Prostate gland (tissue), 2 donors: ENCODE measurements around the gene CCDC91. TPM values are rescaled to one million over a fixed set of nuclear protein-coding genes. Genes with fewer than 3 reads are reported as not detected.
"Not testable (repeated sequence)": the region's sequence is repeated elsewhere in the genome, so short reads cannot be mapped to it uniquely, and the experiment has no call there.

Experiments used
- DNase-seq: peaks from one replicate; pipeline ENCODE4 v3.0.0-alpha.2; 2019; ENCODE audit warnings: low spot score
- H3K27ac ChIP-seq, 2 donors: fragments of 200-600 bp; sonication (generic); 2 replicates each; pipeline ENCODE4 v1.5.1; 2017 to 2019
- H3K27me3 ChIP-seq: fragments of 200-600 bp; sonication (generic); replicated peaks from 2 replicates; pipeline ENCODE4 v1.5.1; 2019; ENCODE audit not compliant: insufficient read depth
- H3K36me3 ChIP-seq, 2 donors: fragments of 200-600 bp; sonication (generic); 1 replicate in 1 of 2; 2 replicates in 1 of 2; pipeline versions ENCODE4 v1.5.1 to v1.8.1; 2017 to 2019
- H3K4me1 ChIP-seq: fragments of 200-600 bp; sonication (generic); replicated peaks from 2 replicates; pipeline ENCODE4 v1.5.1; 2019
- H3K4me3 ChIP-seq, 2 donors: fragments of 200-600 bp; sonication (generic); 2 replicates each; pipeline ENCODE4 v1.5.1; 2017 to 2019
- H3K9me3 ChIP-seq: fragments of 200-600 bp; sonication (generic); 2 replicates; pipeline ENCODE4 v1.5.1; 2017
- CTCF ChIP-seq, 4 experiments: fragments of 200-600 bp in 2 of 4; fragments of 450-650 bp in 2 of 4; sonication (generic) in 2 of 4; IDR thresholded peaks; 1 replicate in 3 of 4; 2 replicates in 1 of 4; pipeline ENCODE4 v1.5.1; 2016 to 2019; ENCODE audit warnings: antibody characterized with exemption in 4 of 4, mild to moderate bottlenecking in 2 of 4, moderate library complexity in 2 of 4
- POLR2A ChIP-seq: fragments of 450-650 bp; IDR thresholded peaks from one replicate; pipeline ENCODE4 v1.6.1; 2016; ENCODE audit warnings: antibody characterized with exemption, mild to moderate bottlenecking
- POLR2AphosphoS5 ChIP-seq: sonication (generic); formaldehyde crosslinking; IDR thresholded peaks from one replicate; pipeline ENCODE4 v1.6.1; 2017; ENCODE audit warnings: antibody characterized with exemption
- WGBS: methylation state at CpG from one replicate; pipeline ENCODE4 v1.1.5; 2018; 5-methylcytosine and 5-hydroxymethylcytosine counted together
- intact Hi-C: fragments of 100-400 bp; cut with DNase I; formaldehyde crosslinking; loops from one replicate; pipeline ENCODE4 v1.14.2; 2022
- total RNA-seq, 2 donors: library from RNA; depleted of rRNA; stranded (reverse); fragments of >200 nt; gene quantifications; one replicate each; pipeline ENCODE4 v1.1.0, GENCODE V29; 2016

CCDC91 gene
- total RNA-seq, 2 donors from 2014 or later, result 25.3 to 42.4 TPM

DNA sequence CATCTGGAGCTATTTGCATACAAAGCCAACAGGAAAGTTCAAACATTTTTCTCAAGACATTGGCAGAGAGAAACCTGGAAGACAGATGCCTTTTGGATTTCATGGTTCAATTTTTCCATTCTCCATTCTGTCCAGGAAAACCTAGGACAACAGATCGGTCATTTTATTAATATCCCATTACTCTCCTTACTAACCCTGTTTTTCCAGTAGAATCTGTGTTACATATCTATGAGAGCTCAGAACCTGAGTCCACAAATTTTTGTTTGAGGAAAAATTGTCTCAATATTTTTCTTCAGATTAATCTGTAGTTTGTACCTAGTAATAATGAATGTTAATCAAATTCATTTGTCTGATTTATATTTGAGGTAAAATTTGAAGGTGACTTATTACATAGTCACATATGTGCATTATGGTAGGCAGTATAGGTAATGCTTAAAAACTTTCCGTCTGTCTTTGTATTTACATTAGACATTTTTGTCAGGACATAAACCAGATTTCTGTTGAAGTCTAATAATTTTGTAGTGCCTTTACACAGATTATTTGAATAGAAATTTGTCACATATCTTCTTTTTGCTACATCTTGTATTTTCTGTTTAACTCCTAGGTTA lies 75.3 kb downstream of the CCDC91 start:
- no peaks in the 10 kb centered on the region for H3K36me3 ChIP-seq
- intact Hi-C loops, result no loop called here
- H3K27ac ChIP-seq, result no peak overlapping the region
- no peak for DNase-seq
- no peaks in the 10 kb centered on the region for H3K9me3 ChIP-seq
- TF ChIP-seq POLR2A (no peak), CTCF (IDR thresholded peaks at IDR 0.05) (no peak), POLR2AphosphoS5 (no peak)
- H3K4me1 ChIP-seq, result no peaks in the 10 kb centered on the region
- 87% methylated on average over 2 of the region's 2 CpGs for WGBS
- no peak overlapping the region for H3K4me3 ChIP-seq
- H3K27me3 ChIP-seq, result no peaks in the 10 kb centered on the region

DNA sequence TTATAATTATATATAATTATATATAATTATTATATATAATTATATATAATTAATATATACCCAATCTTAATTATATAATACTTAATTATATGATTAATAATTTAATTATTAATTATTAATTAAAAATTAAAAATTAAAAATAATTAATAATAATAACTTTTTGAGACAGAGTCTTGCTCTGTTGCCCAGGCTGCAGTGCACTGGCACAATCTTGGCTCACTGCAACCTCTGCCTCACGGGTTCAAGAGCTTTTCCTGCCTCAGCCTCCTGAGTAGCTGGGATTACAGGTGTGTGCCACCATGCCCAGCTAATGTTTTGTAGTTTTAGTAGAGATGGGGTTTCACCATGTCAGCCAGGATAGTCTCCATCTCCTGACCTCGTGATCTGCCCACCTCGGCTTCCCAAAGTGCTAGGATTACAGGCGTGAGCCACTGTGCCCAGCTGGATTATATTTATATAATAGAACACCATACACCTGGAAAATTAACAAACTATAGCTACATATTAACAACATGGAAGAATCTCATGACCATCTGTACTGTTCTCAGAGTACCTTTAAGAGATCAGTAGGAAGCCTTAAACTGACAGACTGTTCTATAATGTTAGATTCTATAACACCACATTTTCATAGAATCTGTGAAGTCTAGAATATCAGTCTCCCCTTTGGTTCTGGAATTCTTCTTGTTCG lies 77.8 kb downstream of the CCDC91 start:
- H3K27me3 ChIP-seq, intact Hi-C loops, H3K9me3 ChIP-seq, DNase-seq, H3K4me1 ChIP-seq, H3K4me3 ChIP-seq, H3K36me3 ChIP-seq, H3K27ac ChIP-seq: not testable (repeated sequence)
- WGBS, result 96% methylated on average over 5 of the region's 5 CpGs

DNA sequence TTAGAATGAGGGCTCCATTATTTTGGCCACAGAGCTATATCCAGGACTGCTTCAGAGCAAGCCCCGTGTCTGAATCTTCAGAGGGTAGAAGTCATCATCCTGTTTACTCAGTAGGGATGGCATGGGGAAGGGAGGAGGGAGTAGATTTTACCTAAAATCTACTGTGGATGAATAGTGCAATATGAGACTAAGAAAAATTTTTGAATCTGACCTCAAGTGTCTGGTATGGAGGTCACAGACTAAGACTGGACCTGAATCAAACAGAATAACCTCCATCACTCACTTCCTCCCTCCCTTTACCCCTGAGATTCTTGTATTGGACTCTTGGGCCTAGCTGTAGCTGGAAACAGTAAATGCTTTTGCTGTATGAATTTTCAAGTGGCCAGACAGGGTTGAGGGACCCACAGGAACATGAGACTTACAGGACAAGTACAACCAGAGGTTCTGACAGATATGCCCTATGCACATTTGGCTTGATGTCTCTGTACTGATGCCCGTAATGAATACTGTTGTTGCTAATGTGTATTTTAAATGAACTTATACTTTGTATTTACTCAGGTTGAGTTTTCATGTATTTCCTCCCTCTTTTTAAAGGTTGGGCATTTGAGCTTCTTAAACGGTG lies 78.5 kb downstream of the CCDC91 start:
- intact Hi-C loops, result no loop called here
- no peak for TF ChIP-seq CTCF (IDR thresholded peaks at IDR 0.05)
- TF ChIP-seq POLR2A, result no peak
- no peak for TF ChIP-seq POLR2AphosphoS5
- no peak for DNase-seq
- Histone ChIP-seq H3K9me3 (no peaks in the 10 kb centered on the region), H3K27ac (no peak overlapping the region), H3K36me3 (no peaks in the 10 kb centered on the region), H3K4me3 (no peak overlapping the region), H3K4me1 (no peaks in the 10 kb centered on the region), H3K27me3 (no peaks in the 10 kb centered on the region)
- 92% methylated on average over 3 of the region's 3 CpGs for WGBS

DNA sequence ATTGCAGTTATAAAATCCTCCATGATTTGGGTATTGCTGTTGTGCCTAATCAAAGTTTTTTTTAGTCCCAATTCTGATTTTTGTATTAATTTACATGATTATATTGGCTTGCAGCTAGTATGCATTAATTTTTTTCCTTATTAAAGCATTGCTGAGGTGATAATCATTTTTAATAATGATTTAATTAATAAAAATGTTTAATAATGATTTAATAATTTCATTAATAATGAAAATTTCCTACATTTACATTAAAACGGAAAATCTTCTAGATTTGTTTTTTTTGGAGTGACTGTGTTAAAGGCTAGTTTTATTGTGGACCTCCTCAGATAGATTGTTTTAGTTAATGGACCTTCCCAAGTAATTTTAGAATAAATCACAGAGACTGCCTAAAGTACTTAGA lies 79.6 kb downstream of the CCDC91 start:
- Histone ChIP-seq H3K9me3 (no peaks in the 10 kb centered on the region), H3K27ac (no peak overlapping the region), H3K4me3 (no peak overlapping the region), H3K4me1 (no peaks in the 10 kb centered on the region), H3K27me3 (no peaks in the 10 kb centered on the region), H3K36me3 (no peaks in the 10 kb centered on the region)
- DNase-seq, result no peak
- intact Hi-C loops, result no loop called here
- WGBS, result 91% methylated on average over 1 of the region's 1 CpG
- no peak for TF ChIP-seq POLR2A
- no peak for TF ChIP-seq POLR2AphosphoS5
- TF ChIP-seq CTCF (IDR thresholded peaks at IDR 0.05), result no peak

GRCh38 chr12:28278499-28278898 lies 88.2 kb downstream of the CCDC91 start:
- intact Hi-C loops, result no loop called here
- no peaks in the 10 kb centered on the region for H3K36me3 ChIP-seq
- 53% methylated on average over 1 of the region's 1 CpG for WGBS
- no peak for TF ChIP-seq POLR2A
- peak; percentile 83 for TF ChIP-seq POLR2AphosphoS5
- peak; percentile 4 for DNase-seq
- peaks cover 8% of the 10 kb centered on the region for H3K4me1 ChIP-seq
- no peaks in the 10 kb centered on the region for H3K27me3 ChIP-seq
- no peak overlapping the region for H3K27ac ChIP-seq
- no peaks in the 10 kb centered on the region for H3K9me3 ChIP-seq
- no peak overlapping the region for H3K4me3 ChIP-seq

GRCh38 chr12:28278960-28279359 lies 88.7 kb downstream of the CCDC91 start:
- WGBS, result 93% methylated on average over 1 of the region's 1 CpG

More at GRCh38 chr12:28278960-28279359, 88.7 kb downstream of the CCDC91 start:
- no peak for DNase-seq
- H3K9me3 ChIP-seq, result no peaks in the 10 kb centered on the region
- no peaks in the 10 kb centered on the region for H3K36me3 ChIP-seq
- TF ChIP-seq POLR2AphosphoS5, result no peak
- no peak for TF ChIP-seq POLR2A
- no peak for TF ChIP-seq CTCF (IDR thresholded peaks at IDR 0.05)
- no peaks in the 10 kb centered on the region for H3K27me3 ChIP-seq
- intact Hi-C loops, result no loop called here
- no peak overlapping the region for H3K27ac ChIP-seq
- H3K4me3 ChIP-seq, result no peak overlapping the region
- H3K4me1 ChIP-seq, result peaks cover 8% of the 10 kb centered on the region
